SK-N-SH (cell line): ENCODE data around the gene ALKBH1. TPM values are rescaled to one million over a fixed set of nuclear protein-coding genes. Genes with fewer than 3 reads are reported as not detected.

Experiments used
- CTCF ChIA-PET: fragments of 300-600, 350-600 bp; formaldehyde crosslinking; extraction: SDS; loops from one replicate; lab custom pipeline; 2021; lab: Yijun Ruan, JAX
- POLR2A ChIA-PET: fragments of 350-600 bp; sonication (Branson Sonifier 250); formaldehyde crosslinking; extraction: SDS; loops from one replicate; lab custom pipeline; 2020; ENCODE audit warnings: antibody characterized with exemption, inconsistent platforms; lab: Yijun Ruan, JAX
- DNase-seq: peaks from one replicate; pipeline ENCODE4 v3.0.0; 2012
- H2AFZ ChIP-seq: fragments of 200-600 bp; sonication (generic); 2 replicates; pipeline ENCODE4 v1.8.1; 2016; ENCODE audit warnings: antibody characterized with exemption, mild to moderate bottlenecking, low read depth
- H3F3A ChIP-seq: fragments of 200-600 bp; sonication (generic); replicated peaks from 2 replicates; pipeline ENCODE3; 2016; ENCODE audit warnings: antibody characterized with exemption, mild to moderate bottlenecking; ENCODE audit not compliant: insufficient read depth
- H3K27ac ChIP-seq, 2 experiments: fragments of 200-500 bp in 1 of 2; fragments of 200-600 bp in 1 of 2; sonication (Bioruptor generic) in 1 of 2; sonication (generic), shearing (Covaris generic) in 1 of 2; 2 replicates each; pipeline versions ENCODE4 v1.5.1 to v1.6.1; 2014 to 2016; ENCODE audit warnings: low read depth in 2 of 2, inconsistent platforms in 1 of 2, low read length in 1 of 2, mild to moderate bottlenecking in 1 of 2, mixed read lengths in 1 of 2
- H3K27me3 ChIP-seq: fragments of 200-600 bp; sonication (generic), shearing (Covaris generic); 2 replicates; pipeline ENCODE4 v1.6.1; 2016; ENCODE audit warnings: mixed run types; ENCODE audit not compliant: insufficient read depth
- H3K36me3 ChIP-seq, 2 experiments: fragments of 200-500 bp in 1 of 2; fragments of 200-600 bp in 1 of 2; sonication (Bioruptor generic) in 1 of 2; sonication (generic) in 1 of 2; replicated peaks in 1 of 2; 2 replicates each; pipeline versions ENCODE3 to v1.5.1; 2014 to 2016; ENCODE audit warnings: low read length in 1 of 2, mild to moderate bottlenecking in 1 of 2; ENCODE audit not compliant: insufficient read depth in 2 of 2, control insufficient read depth in 1 of 2
- H3K4me1 ChIP-seq, 2 experiments: fragments of 200-500 bp in 1 of 2; fragments of 200-600 bp in 1 of 2; sonication (Bioruptor generic) in 1 of 2; sonication (generic), shearing (Covaris generic) in 1 of 2; 2 replicates each; pipeline versions ENCODE4 v1.5.1 to v1.6.1; 2014 to 2016; ENCODE audit warnings: low read depth in 1 of 2, low read length in 1 of 2, mixed run types in 1 of 2; ENCODE audit not compliant: insufficient read depth in 2 of 2, control insufficient read depth in 1 of 2
- H3K4me2 ChIP-seq: fragments of 200-600 bp; sonication (generic), shearing (Covaris generic); 2 replicates; pipeline ENCODE4 v1.6.1; 2017; ENCODE audit warnings: mixed run types
- H3K4me3 ChIP-seq, 2 experiments: fragments of 200-500 bp in 1 of 2; fragments of 200-600 bp in 1 of 2; sonication (Bioruptor generic) in 1 of 2; sonication (generic), shearing (Covaris generic) in 1 of 2; 2 replicates each; pipeline versions ENCODE4 v1.5.1 to v1.8.1; 2014 to 2016; ENCODE audit warnings: low read depth in 2 of 2, inconsistent platforms in 1 of 2, low read length in 1 of 2, mild to moderate bottlenecking in 1 of 2, mixed read lengths in 1 of 2, moderate library complexity in 1 of 2
- H3K79me2 ChIP-seq: fragments of 200-600 bp; sonication (generic); 2 replicates; pipeline ENCODE4 v1.8.1; 2017; ENCODE audit warnings: mild to moderate bottlenecking; ENCODE audit not compliant: insufficient read depth
- H3K9ac ChIP-seq: fragments of 200-600 bp; sonication (generic); 2 replicates; pipeline ENCODE4 v1.6.1; 2017; ENCODE audit warnings: mixed run types
- H3K9me2 ChIP-seq: fragments of 200-600 bp; sonication (generic); 2 replicates; pipeline ENCODE4 v1.6.1; 2017; ENCODE audit warnings: mixed run types
- H3K9me3 ChIP-seq: fragments of 200-600 bp; sonication (generic); 2 replicates; pipeline ENCODE4 v1.6.1; 2017; ENCODE audit warnings: mixed run types, mild to moderate bottlenecking, moderate library complexity
- H4K20me1 ChIP-seq: fragments of 200-600 bp; sonication (generic); 2 replicates; pipeline ENCODE4 v1.6.1; 2017; ENCODE audit warnings: mild to moderate bottlenecking, mixed run types; ENCODE audit not compliant: insufficient read depth
- CHD2 ChIP-seq: fragments of 150-350 bp; IDR thresholded peaks from 2 replicates; pipeline ENCODE4 v1.6.1; 2018; ENCODE audit warnings: low read length; ENCODE audit not compliant: partially characterized antibody
- EZH2phosphoT487 ChIP-seq: fragments of 200-600 bp; sonication (generic); IDR thresholded peaks from 2 replicates; pipeline ENCODE4 v1.6.1; 2017; ENCODE audit warnings: low read depth, mixed run types, mild to moderate bottlenecking, antibody characterized with exemption, moderate library complexity, borderline replicate concordance
- FOSL2 ChIP-seq: IDR thresholded peaks from 2 replicates; pipeline ENCODE4 v1.4.0; 2012; ENCODE audit warnings: low read depth, mild to moderate bottlenecking, moderate library complexity, borderline replicate concordance
- FOXM1 ChIP-seq: IDR thresholded peaks from 2 replicates; pipeline ENCODE4 v1.4.0; 2012; ENCODE audit warnings: low read depth, mild to moderate bottlenecking
- JUND ChIP-seq: IDR thresholded peaks from 2 replicates; pipeline ENCODE4 v1.4.0; 2012
- MXI1 ChIP-seq: IDR thresholded peaks from 2 replicates; pipeline ENCODE4 v1.6.1; 2012; ENCODE audit warnings: mild to moderate bottlenecking, low read depth, low read length, improper control_type of control experiment
- NRF1 ChIP-seq: IDR thresholded peaks from 2 replicates; pipeline ENCODE4 v1.6.1; 2012; ENCODE audit warnings: low read depth, mild to moderate bottlenecking, low read length
- RXRA ChIP-seq: IDR thresholded peaks from 2 replicates; pipeline ENCODE4 v1.4.0; 2012; ENCODE audit warnings: low read depth, mild to moderate bottlenecking, borderline replicate concordance
- SIN3A ChIP-seq: IDR thresholded peaks from 2 replicates; pipeline ENCODE4 v1.6.1; 2012; ENCODE audit warnings: low read depth, mild to moderate bottlenecking, low read length, moderate library complexity, borderline replicate concordance
- SMC3 ChIP-seq: IDR thresholded peaks from 2 replicates; pipeline ENCODE4 v1.6.1; 2012; ENCODE audit warnings: low read depth, low read length, improper control_type of control experiment
- YY1 ChIP-seq: IDR thresholded peaks from 2 replicates; pipeline ENCODE4 v1.4.0; 2012; ENCODE audit warnings: low read depth, mild to moderate bottlenecking
- WGBS: methylation state at CpG from one replicate; pipeline ENCODE4 v1.1.6; 2017; ENCODE audit warnings: low lambda C conversion rate; 5-methylcytosine and 5-hydroxymethylcytosine counted together
- polyA plus RNA-seq, 3 experiments: library from polyadenylated mRNA; depleted of rRNA; stranded (reverse); fragments of >200 nt; gene quantifications; 2 replicates each; pipeline ENCODE4 v1.2.3, GENCODE V29; 2012
- TF ChIP-seq, protein P1 (sequence below): fragments of 200-600 bp; sonication (generic); IDR thresholded peaks from 2 replicates; pipeline ENCODE4 v1.6.1; 2017; ENCODE audit warnings: antibody characterized with exemption, mild to moderate bottlenecking, moderate library complexity
- TF ChIP-seq, protein P2 (sequence below): IDR thresholded peaks from 2 replicates; pipeline ENCODE4 v1.4.0; 2012; ENCODE audit warnings: low read depth, borderline replicate concordance
- TF ChIP-seq, protein P3 (sequence below): fragments of 150-350 bp; IDR thresholded peaks from 2 replicates; pipeline ENCODE4 v1.6.1; 2016; ENCODE audit warnings: mild to moderate bottlenecking, low read depth, low read length
- TF ChIP-seq, protein P4 (sequence below): IDR thresholded peaks from 2 replicates; pipeline ENCODE4; 2012
- TF ChIP-seq, protein P5 (sequence below): fragments of 150-350 bp; IDR thresholded peaks from 2 replicates; pipeline ENCODE4 v1.6.1; 2017; ENCODE audit warnings: antibody characterized with exemption, low read length, low read depth, borderline replicate concordance

The ALKBH1 gene
- polyA plus RNA-seq, 1 of the 3 experiments (the other 2 are of a cell fraction), result 10.7 TPM

DNA sequence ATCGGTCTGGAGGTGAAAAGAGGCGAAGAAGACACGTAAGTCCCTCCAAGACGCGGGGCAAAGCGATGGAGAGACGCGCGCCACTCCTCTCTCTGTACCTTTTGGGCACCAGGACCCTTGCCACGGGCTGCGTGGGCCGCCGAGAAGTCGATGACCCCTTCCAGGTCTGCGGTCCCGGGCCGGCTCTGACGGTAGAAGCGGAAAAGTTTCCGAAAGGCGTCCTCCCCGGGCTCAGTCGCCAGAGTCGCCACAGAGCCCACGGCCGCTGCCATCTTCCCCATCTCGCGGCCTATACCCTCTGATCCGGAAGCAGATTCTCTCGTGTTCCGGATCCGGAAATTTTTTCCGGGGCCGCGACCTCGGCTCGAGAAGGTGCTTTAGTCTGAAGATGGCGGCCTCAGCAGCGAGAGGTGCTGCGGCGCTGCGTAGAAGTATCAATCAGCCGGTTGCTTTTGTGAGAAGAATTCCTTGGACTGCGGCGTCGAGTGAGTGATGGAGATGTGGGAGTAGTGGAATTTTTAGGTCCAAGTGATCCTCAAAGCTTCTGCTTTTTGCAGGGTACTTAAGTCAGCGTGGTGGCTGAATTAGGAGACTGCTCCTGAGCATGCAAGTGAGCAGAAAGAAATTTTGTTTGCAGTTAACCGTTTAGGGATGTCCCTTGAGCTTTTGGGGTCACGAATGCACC is at the start of gene ALKBH1, which contains the start of gene SLIRP (continued):
- TF ChIP-seq, protein P1, sequence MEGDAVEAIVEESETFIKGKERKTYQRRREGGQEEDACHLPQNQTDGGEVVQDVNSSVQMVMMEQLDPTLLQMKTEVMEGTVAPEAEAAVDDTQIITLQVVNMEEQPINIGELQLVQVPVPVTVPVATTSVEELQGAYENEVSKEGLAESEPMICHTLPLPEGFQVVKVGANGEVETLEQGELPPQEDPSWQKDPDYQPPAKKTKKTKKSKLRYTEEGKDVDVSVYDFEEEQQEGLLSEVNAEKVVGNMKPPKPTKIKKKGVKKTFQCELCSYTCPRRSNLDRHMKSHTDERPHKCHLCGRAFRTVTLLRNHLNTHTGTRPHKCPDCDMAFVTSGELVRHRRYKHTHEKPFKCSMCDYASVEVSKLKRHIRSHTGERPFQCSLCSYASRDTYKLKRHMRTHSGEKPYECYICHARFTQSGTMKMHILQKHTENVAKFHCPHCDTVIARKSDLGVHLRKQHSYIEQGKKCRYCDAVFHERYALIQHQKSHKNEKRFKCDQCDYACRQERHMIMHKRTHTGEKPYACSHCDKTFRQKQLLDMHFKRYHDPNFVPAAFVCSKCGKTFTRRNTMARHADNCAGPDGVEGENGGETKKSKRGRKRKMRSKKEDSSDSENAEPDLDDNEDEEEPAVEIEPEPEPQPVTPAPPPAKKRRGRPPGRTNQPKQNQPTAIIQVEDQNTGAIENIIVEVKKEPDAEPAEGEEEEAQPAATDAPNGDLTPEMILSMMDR, result no peak
- TF ChIP-seq, protein P2, sequence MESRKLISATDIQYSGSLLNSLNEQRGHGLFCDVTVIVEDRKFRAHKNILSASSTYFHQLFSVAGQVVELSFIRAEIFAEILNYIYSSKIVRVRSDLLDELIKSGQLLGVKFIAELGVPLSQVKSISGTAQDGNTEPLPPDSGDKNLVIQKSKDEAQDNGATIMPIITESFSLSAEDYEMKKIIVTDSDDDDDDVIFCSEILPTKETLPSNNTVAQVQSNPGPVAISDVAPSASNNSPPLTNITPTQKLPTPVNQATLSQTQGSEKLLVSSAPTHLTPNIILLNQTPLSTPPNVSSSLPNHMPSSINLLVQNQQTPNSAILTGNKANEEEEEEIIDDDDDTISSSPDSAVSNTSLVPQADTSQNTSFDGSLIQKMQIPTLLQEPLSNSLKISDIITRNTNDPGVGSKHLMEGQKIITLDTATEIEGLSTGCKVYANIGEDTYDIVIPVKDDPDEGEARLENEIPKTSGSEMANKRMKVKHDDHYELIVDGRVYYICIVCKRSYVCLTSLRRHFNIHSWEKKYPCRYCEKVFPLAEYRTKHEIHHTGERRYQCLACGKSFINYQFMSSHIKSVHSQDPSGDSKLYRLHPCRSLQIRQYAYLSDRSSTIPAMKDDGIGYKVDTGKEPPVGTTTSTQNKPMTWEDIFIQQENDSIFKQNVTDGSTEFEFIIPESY, result 0 out of 2 replicates have a peak, but pooled peaks have one; percentile 72
- TF ChIP-seq EZH2phosphoT487 (no peak), MXI1 (peak; percentile 84), RXRA (peak; percentile 71; the same call in 1 of the 2 replicates), JUND (no peak)
- TF ChIP-seq, protein P3, sequence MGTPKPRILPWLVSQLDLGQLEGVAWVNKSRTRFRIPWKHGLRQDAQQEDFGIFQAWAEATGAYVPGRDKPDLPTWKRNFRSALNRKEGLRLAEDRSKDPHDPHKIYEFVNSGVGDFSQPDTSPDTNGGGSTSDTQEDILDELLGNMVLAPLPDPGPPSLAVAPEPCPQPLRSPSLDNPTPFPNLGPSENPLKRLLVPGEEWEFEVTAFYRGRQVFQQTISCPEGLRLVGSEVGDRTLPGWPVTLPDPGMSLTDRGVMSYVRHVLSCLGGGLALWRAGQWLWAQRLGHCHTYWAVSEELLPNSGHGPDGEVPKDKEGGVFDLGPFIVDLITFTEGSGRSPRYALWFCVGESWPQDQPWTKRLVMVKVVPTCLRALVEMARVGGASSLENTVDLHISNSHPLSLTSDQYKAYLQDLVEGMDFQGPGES, result no peak

DNA sequence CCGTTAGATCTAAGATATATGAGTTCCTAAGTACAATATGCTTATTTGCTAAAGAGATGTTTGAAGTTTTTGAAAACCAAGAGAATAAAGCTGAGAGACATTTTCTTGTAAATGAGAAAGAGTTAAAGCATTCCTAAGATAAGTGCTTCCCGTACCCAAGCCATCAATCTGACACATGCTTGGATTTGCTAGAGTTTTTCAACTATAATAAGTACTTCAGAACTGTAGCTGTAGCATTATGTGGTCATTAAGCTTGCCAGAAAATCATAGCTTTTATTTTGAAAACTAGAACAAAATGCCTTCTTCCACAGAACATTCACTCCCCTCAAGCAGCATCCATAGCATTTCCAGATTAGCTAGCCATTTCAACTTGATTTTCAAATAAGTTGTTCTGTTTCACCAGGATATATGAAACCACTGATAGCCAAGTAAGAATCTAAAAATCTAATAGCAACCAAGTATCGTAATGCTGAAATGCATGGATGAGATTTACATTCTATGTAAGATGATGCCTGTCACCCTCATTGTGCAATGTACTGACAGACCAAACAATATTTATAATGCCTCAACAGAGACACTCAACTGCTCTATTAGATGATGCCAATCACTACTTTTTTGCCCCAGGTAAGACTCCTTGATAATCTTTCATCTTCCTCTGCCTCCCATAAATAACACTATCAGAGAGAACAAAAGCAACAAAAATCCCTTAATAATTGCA is 45.1 kb upstream of the ALKBH1 start:
- Histone ChIP-seq H2AFZ (no peak overlapping the region), H3K4me1 (no peaks in the 10 kb centered on the region), H3K9me3 (no peaks in the 10 kb centered on the region), H3K4me3 (no peak overlapping the region), H3K27me3 (no peaks in the 10 kb centered on the region), H3K4me2 (no peak overlapping the region), H4K20me1 (peaks cover 24% of the 10 kb centered on the region), H3F3A (peaks cover 7% of the 10 kb centered on the region), H3K36me3 (peaks cover 54 to 56% of the 10 kb centered on the region in 2 experiments), H3K9ac (no peak overlapping the region), H3K79me2 (peaks cover 82% of the 10 kb centered on the region), H3K27ac (no peak overlapping the region), H3K9me2 (no peaks in the 10 kb centered on the region)
- POLR2A ChIA-PET, result no interaction called here
- CTCF ChIA-PET, result interaction anchor here (2.0 to 2.2 kb wide), 2 partner anchors 13 to 14 kb away, joined by 6 read pairs; no protein-coding TSS in a partner anchor
- WGBS, result 67% methylated on average over 3 of the region's 3 CpGs
- no peak for DNase-seq
- TF ChIP-seq SIN3A, result no peak
- TF ChIP-seq YY1, result no peak
- no peak for TF ChIP-seq NRF1
- TF ChIP-seq, protein P4, sequence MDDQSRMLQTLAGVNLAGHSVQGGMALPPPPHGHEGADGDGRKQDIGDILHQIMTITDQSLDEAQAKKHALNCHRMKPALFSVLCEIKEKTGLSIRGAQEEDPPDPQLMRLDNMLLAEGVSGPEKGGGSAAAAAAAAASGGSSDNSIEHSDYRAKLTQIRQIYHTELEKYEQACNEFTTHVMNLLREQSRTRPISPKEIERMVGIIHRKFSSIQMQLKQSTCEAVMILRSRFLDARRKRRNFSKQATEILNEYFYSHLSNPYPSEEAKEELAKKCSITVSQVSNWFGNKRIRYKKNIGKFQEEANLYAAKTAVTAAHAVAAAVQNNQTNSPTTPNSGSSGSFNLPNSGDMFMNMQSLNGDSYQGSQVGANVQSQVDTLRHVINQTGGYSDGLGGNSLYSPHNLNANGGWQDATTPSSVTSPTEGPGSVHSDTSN, result no peak
- TF ChIP-seq, protein P1, result no peak
- no peak for TF ChIP-seq SMC3
- TF ChIP-seq FOSL2, result no peak
- TF ChIP-seq FOXM1, result no peak
- TF ChIP-seq, protein P5, sequence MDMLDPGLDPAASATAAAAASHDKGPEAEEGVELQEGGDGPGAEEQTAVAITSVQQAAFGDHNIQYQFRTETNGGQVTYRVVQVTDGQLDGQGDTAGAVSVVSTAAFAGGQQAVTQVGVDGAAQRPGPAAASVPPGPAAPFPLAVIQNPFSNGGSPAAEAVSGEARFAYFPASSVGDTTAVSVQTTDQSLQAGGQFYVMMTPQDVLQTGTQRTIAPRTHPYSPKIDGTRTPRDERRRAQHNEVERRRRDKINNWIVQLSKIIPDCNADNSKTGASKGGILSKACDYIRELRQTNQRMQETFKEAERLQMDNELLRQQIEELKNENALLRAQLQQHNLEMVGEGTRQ, result no peak
- no peak for TF ChIP-seq CHD2
- TF ChIP-seq, protein P2, result no peak
